HepG2 (cell line): ENCODE data around the gene LIMK2. TPM values are rescaled to one million over a fixed set of nuclear protein-coding genes. Genes with fewer than 3 reads are reported as not detected.

Source experiments
- ARID3A ChIP-seq: IDR thresholded peaks from 2 replicates; pipeline ENCODE4 v1.6.1; 2012; ENCODE audit warnings: low read depth, low read length, improper control_type of control experiment
- BRCA1 ChIP-seq: sonication (generic); formaldehyde crosslinking; IDR thresholded peaks from 2 replicates; pipeline ENCODE4 v1.4.0; 2020; ENCODE audit warnings: missing genetic modification reagents
- CBFB ChIP-seq: sonication (generic); formaldehyde crosslinking; IDR thresholded peaks from 2 replicates; pipeline ENCODE4 v1.4.0; 2020; ENCODE audit warnings: missing genetic modification reagents
- CBX2 ChIP-seq, 2 experiments: fragments of 200-600 bp in 1 of 2; sonication (generic); formaldehyde crosslinking in 1 of 2; IDR thresholded peaks; 2 replicates each; pipeline versions ENCODE4 v1.7.0 to v1.8.1; 2018 to 2022; ENCODE audit warnings: low read depth in 2 of 2, low read length in 1 of 2, mild to moderate bottlenecking in 1 of 2, missing genetic modification reagents in 1 of 2
- CC2D1A ChIP-seq: sonication (generic); formaldehyde crosslinking; IDR thresholded peaks from 2 replicates; pipeline ENCODE4 v1.8.1; 2023; ENCODE audit warnings: mild to moderate bottlenecking, missing genetic modification reagents
- DPF2 ChIP-seq: sonication (generic); formaldehyde crosslinking; IDR thresholded peaks from 2 replicates; pipeline ENCODE4 v1.4.0; 2020; ENCODE audit warnings: mild to moderate bottlenecking, low read depth, missing genetic modification reagents, borderline replicate concordance
- E2F5 ChIP-seq: sonication (generic); formaldehyde crosslinking; conservative IDR thresholded peaks from 2 replicates; pipeline ENCODE4 v1.4.0; 2020; ENCODE audit warnings: missing genetic modification reagents
- HNRNPUL1 ChIP-seq: fragments of 200-400 bp; formaldehyde crosslinking; IDR thresholded peaks from 2 replicates; pipeline ENCODE4 v1.6.1; 2017; ENCODE audit warnings: low read depth, mild to moderate bottlenecking, low read length, moderate library complexity
- NFE2L1 ChIP-seq: sonication (generic); formaldehyde crosslinking; IDR thresholded peaks from 2 replicates; pipeline ENCODE4 v1.4.0; 2020; ENCODE audit warnings: missing genetic modification reagents, mild to moderate bottlenecking, borderline replicate concordance
- NFYC ChIP-seq: IDR thresholded peaks from 2 replicates; pipeline ENCODE4 v1.6.1; 2016; ENCODE audit warnings: missing genetic modification reagents, missing compliant biosample characterization
- PATZ1 ChIP-seq: sonication (generic); formaldehyde crosslinking; IDR thresholded peaks from 2 replicates; pipeline ENCODE4 v1.4.0; 2020; ENCODE audit warnings: missing genetic modification reagents
- SOX5 ChIP-seq: IDR thresholded peaks from 2 replicates; pipeline ENCODE4 v1.6.1; 2016; ENCODE audit warnings: borderline replicate concordance
- YY1 ChIP-seq: IDR thresholded peaks from 2 replicates; pipeline ENCODE4 v1.6.1; 2011; ENCODE audit warnings: low read length, low read depth, moderate library complexity, mild to moderate bottlenecking; ENCODE audit not compliant: insufficient read depth, insufficient replicate concordance
- ZBTB38 ChIP-seq: sonication (generic); formaldehyde crosslinking; IDR thresholded peaks from 2 replicates; pipeline ENCODE4 v1.5.1; 2020; ENCODE audit warnings: mild to moderate bottlenecking, missing genetic modification reagents
- ZFYVE20 ChIP-seq: sonication (generic); formaldehyde crosslinking; IDR thresholded peaks from 2 replicates; pipeline ENCODE4 v1.8.0; 2023; ENCODE audit warnings: low read depth, mild to moderate bottlenecking, moderate library complexity, missing genetic modification reagents, borderline replicate concordance
- ZNF205 ChIP-seq: IDR thresholded peaks from 2 replicates; pipeline ENCODE4 v1.6.1; 2018; ENCODE audit warnings: missing biosample characterization, missing genetic modification reagents
- ZNF34 ChIP-seq: sonication (generic); formaldehyde crosslinking; IDR thresholded peaks from 2 replicates; pipeline ENCODE4 v1.4.0; 2020; ENCODE audit warnings: mild to moderate bottlenecking, missing genetic modification reagents, borderline replicate concordance
- ZNF572 ChIP-seq: sonication (generic); formaldehyde crosslinking; IDR thresholded peaks from 2 replicates; pipeline ENCODE4 v1.5.1; 2020; ENCODE audit warnings: mild to moderate bottlenecking, missing genetic modification reagents
- ZNF639 ChIP-seq: conservative IDR thresholded peaks from 2 replicates; pipeline ENCODE4 v1.6.1; 2018; ENCODE audit warnings: missing genetic modification reagents
- ZSCAN30 ChIP-seq: sonication (generic); formaldehyde crosslinking; IDR thresholded peaks from 2 replicates; pipeline ENCODE4 v1.5.0; 2020; ENCODE audit warnings: mild to moderate bottlenecking, missing genetic modification reagents
- polyA plus RNA-seq, 8 experiments: library from polyadenylated mRNA; depleted of rRNA in 3 of 8; stranded (reverse) in 7 of 8; unstranded in 1 of 8; fragments of >200 nt; fragmentation: Illumina TruSeq in 4 of 8; extraction: Trizol in 4 of 8; gene quantifications; 2 replicates each; pipeline versions ENCODE4 v1.2.1 to v1.2.3, GENCODE V29; 2011 to 2016; ENCODE audit warnings: low read depth in 4 of 8, missing spikeins in 1 of 8, mixed read lengths in 1 of 8; ENCODE audit not compliant: insufficient read depth in 1 of 8
- total RNA-seq, 5 experiments: library from RNA; depleted of rRNA; stranded (reverse); fragments of >200 nt; fragmentation: Illumina TruSeq; extraction: Trizol; gene quantifications; 2 replicates each; pipeline ENCODE4 v1.2.3, GENCODE V29; 2016; ENCODE audit warnings: low read depth in 1 of 5
- TF ChIP-seq, protein P1 (sequence below): sonication (generic); formaldehyde crosslinking; IDR thresholded peaks from 2 replicates; pipeline ENCODE4 v1.8.1; 2023; ENCODE audit warnings: mild to moderate bottlenecking, missing genetic modification reagents, borderline replicate concordance

The LIMK2 gene
- total and polyA plus RNA-seq, 2 of the 13 experiments (the other 11 are each of a cell fraction or from before 2014, with no cell fraction given): 20.9 to 29.8 TPM

DNA sequence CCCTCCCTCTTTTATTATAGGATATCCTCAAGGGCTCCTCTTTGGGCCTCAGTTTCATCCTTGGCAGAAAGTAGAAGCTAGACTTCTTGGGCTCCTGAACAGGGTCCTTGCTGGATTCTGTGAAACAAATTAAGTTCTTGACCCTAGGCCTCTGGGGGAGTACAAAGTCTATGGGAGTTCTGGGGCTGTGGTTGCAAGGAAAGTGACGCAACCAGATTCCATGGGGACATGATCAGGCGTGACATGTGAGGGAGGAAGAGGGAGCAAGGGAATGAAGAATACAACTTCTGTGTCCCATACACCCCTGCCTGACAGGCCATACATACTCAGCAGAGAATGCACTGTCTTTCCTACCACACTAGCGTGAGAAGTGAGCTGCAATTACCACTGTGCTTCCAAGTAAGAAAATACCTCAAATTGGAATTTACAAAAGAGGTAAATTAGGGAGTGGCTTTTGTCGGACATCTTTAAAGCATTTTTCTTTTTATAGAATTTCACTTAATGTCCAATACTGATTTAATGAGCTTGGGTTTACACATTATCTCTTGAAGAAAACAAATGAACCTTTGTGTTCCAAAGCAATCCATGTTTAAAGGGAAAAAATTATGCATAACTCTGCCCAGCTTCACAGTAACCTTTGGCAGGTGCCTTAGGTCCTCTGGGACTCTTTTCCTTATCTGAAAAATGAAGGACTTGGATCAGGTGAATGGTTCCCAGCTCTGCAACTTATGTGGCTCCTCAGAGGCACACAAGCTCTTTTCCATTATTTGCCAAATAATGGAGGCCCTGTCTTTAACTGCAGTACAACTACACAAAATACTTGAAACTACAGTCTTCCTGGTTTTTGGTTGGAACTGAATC is 38.9 kb downstream of the LIMK2 start (continued):
- TF ChIP-seq ZNF205 (CRISPR knock-in tag) (peak; percentile 41; the same call in 1 of the 2 replicates), ZBTB38 (CRISPR knock-in tag) (no peak), ZSCAN30 (no peak), YY1 (no peak), CC2D1A (CRISPR knock-in tag) (no peak), ZNF572 (CRISPR knock-in tag) (no peak), BRCA1 (CRISPR knock-in tag) (no peak), NFE2L1 (no peak), E2F5 (CRISPR knock-in tag) (no peak), PATZ1 (CRISPR knock-in tag) (peak; percentile 63), ZNF639 (CRISPR knock-in tag) (no peak), CBX2 (IDR thresholded peaks at IDR 0.05; ENCODE audit: low read depth, low read length) (no peak), CBX2 (CRISPR knock-in tag; IDR thresholded peaks at IDR 0.05; ENCODE audit: low read depth) (no peak), ZFYVE20 (CRISPR knock-in tag) (no peak), SOX5 (CRISPR knock-in tag) (peak; percentile 27; the same call in 1 of the 2 replicates), ARID3A (no peak), HNRNPUL1 (no peak), NFYC (CRISPR knock-in tag) (no peak), CBFB (CRISPR knock-in tag) (0 out of 2 replicates have a peak, but pooled peaks have one; percentile 30), DPF2 (CRISPR knock-in tag) (no peak), ZNF34 (no peak)
- TF ChIP-seq, protein P1, sequence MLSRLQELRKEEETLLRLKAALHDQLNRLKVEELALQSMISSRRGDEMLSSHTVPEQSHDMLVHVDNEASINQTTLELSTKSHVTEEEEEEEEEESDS (CRISPR knock-in tag): no peak
